Sigmoid colon (tissue), 7 donors: ENCODE measurements around the gene ALOX12. TPM values are rescaled to one million over a fixed set of nuclear protein-coding genes. Genes with fewer than 3 reads are reported as not detected.

Source experiments
- DNase-seq: peaks from one replicate; pipeline ENCODE4 v3.0.0-alpha.2; 2019
- H3K27ac ChIP-seq, 4 donors: fragments of 200-600 bp; sonication (generic); one replicate each; pipeline ENCODE4 v1.5.1; 2016 to 2019; ENCODE audit warnings: mild to moderate bottlenecking in 1 of 4
- H3K27me3 ChIP-seq, 3 donors: fragments of 200-600 bp; sonication (generic); one replicate each; pipeline ENCODE4 v1.5.1; 2019; ENCODE audit warnings: mild to moderate bottlenecking in 1 of 3
- H3K36me3 ChIP-seq, 4 donors: fragments of 200-600 bp; sonication (generic); one replicate each; pipeline ENCODE4 v1.5.1; 2016 to 2019
- H3K4me1 ChIP-seq, 4 donors: fragments of 200-600 bp; sonication (generic); one replicate each; pipeline ENCODE4 v1.5.1; 2017 to 2019
- H3K4me3 ChIP-seq, 4 donors: fragments of 200-600 bp; sonication (generic); one replicate each; pipeline ENCODE4 v1.5.1; 2017 to 2019; ENCODE audit warnings: mild to moderate bottlenecking in 2 of 4, moderate library complexity in 1 of 4
- H3K9me3 ChIP-seq, 4 donors: fragments of 200-600 bp in 3 of 4; sonication (generic) in 3 of 4; one replicate each; pipeline versions ENCODE4 v1.5.1 to v1.6.1; 2013 to 2019
- CTCF ChIP-seq, 4 experiments: fragments of 450-650 bp in 3 of 4; fragments of 200-600 bp in 1 of 4; IDR thresholded peaks; one replicate each; pipeline ENCODE4 v1.5.1; 2016 to 2019; ENCODE audit warnings: antibody characterized with exemption in 4 of 4, mild to moderate bottlenecking in 3 of 4, moderate library complexity in 2 of 4
- EP300 ChIP-seq, 4 donors: sonication (generic); formaldehyde crosslinking; IDR thresholded peaks; one replicate each; pipeline ENCODE4 v1.6.1; 2017; ENCODE audit warnings: antibody characterized with exemption in 4 of 4
- POLR2A ChIP-seq, 2 donors: fragments of 450-650 bp; IDR thresholded peaks; one replicate each; pipeline ENCODE4 v1.6.1; 2016; ENCODE audit warnings: antibody characterized with exemption in 2 of 2, mild to moderate bottlenecking in 2 of 2, moderate library complexity in 2 of 2
- POLR2AphosphoS5 ChIP-seq, 4 donors: sonication (generic); formaldehyde crosslinking; IDR thresholded peaks; one replicate each; pipeline ENCODE4 v1.6.1; 2017; ENCODE audit warnings: antibody characterized with exemption in 4 of 4
- WGBS, 2 donors: extraction: QIAGEN DNeasy Blood & Tissue Kit; methylation state at CpG; one replicate each; pipeline ENCODE4 v1.1.7; 2013; 5-methylcytosine and 5-hydroxymethylcytosine counted together
- intact Hi-C: fragments of 100-400 bp; cut with DNase I; formaldehyde crosslinking; loops from one replicate; pipeline ENCODE4 v1.15.1; 2023
- polyA plus RNA-seq, 3 donors: library from polyadenylated mRNA; stranded (reverse); fragments of 200-250 nt; gene quantifications; one replicate each; pipeline ENCODE4 v1.2.3, GENCODE V29; 2013
- total RNA-seq, 4 donors: library from RNA; depleted of rRNA; stranded (reverse); fragments of >200 nt; gene quantifications; one replicate each; pipeline ENCODE4 v1.1.0, GENCODE V29; 2016
- donor health status: healthy with polysubstance abuse.
- donor health status: Bipolar disorder and iron deficiency.
- donor health status: healthy.

ALOX12 gene
- total and polyA plus RNA-seq, 7 donors, result not detected

GRCh38 chr17:7019839-7020519 lies 24.1 kb downstream of the ALOX12 start:
- Histone ChIP-seq H3K27me3 (peaks cover 9 to 30% (median 18%) of the 10 kb centered on the region in 3 donors), H3K27ac (peak overlapping the region; percentile 88 to 98 (median 96)), H3K9me3 (no peaks in the 10 kb centered on the region), H3K4me3 (peak overlapping the region; percentile 65 to 73 (median 71)), H3K36me3 (peaks cover 0 to 12% (median 5%) of the 10 kb centered on the region in 4 donors), H3K4me1 (peaks cover 0 to 69% (median 59%) of the 10 kb centered on the region in 4 donors)
- 14 to 29% methylated on average over 16 of the region's 16 CpGs for WGBS, 2 donors
- TF ChIP-seq CTCF (IDR thresholded peaks at IDR 0.05) (no peak), EP300 (IDR thresholded peaks at IDR 0.05) (no peak), POLR2AphosphoS5 (IDR thresholded peaks at IDR 0.05) (peak in 2 of 4 donors; percentile 22 to 31), POLR2A (IDR thresholded peaks at IDR 0.05) (no peak)
- DNase-seq, result peak; percentile 83
- intact Hi-C loops, result loop anchor here (5.0 kb wide), 1 partner anchor 108 kb away; no protein-coding TSS in a partner anchor

GRCh38 chr17:7020894-7021664 lies 25.2 kb downstream of the ALOX12 start:
- no peak overlapping the region for H3K4me3 ChIP-seq
- intact Hi-C loops, result loop anchor here (5.0 kb wide), 1 partner anchor 109 kb away; no protein-coding TSS in a partner anchor
- peaks cover 9 to 30% (median 18%) of the 10 kb centered on the region in 3 donors for H3K27me3 ChIP-seq
- no peaks in the 10 kb centered on the region for H3K9me3 ChIP-seq
- DNase-seq, result no peak
- H3K36me3 ChIP-seq, result peaks cover 0 to 12% (median 5%) of the 10 kb centered on the region in 4 donors
- peaks cover 0 to 58% (median 51%) of the 10 kb centered on the region in 4 donors for H3K4me1 ChIP-seq
- H3K27ac ChIP-seq, result peak overlapping the region; percentile 26 to 88 (median 68)
- 61 to 72% methylated on average over 11 of the region's 11 CpGs for WGBS, 2 donors
- no peak for TF ChIP-seq EP300 (IDR thresholded peaks at IDR 0.05)
- TF ChIP-seq POLR2A (IDR thresholded peaks at IDR 0.05), result no peak
- TF ChIP-seq POLR2AphosphoS5 (IDR thresholded peaks at IDR 0.05), result no peak
- no peak for TF ChIP-seq CTCF (IDR thresholded peaks at IDR 0.05)

- intact Hi-C loops, result loop anchor here (5.0 kb wide), 1 partner anchor 110 kb away; no protein-coding TSS in a partner anchor
- Histone ChIP-seq H3K36me3 (peaks cover 0 to 3% (median under 1%) of the 10 kb centered on the region in 4 donors), H3K9me3 (no peaks in the 10 kb centered on the region), H3K4me3 (peak overlapping the region in 3 of 4 donors; percentile 9 to 26 (median 18)), H3K4me1 (peaks cover 0 to 48% (median 45%) of the 10 kb centered on the region in 4 donors), H3K27me3 (peaks cover 9 to 30% (median 18%) of the 10 kb centered on the region in 3 donors), H3K27ac (peak overlapping the region; percentile 64 to 71 (median 68))
- DNase-seq, result peak; percentile 91
- TF ChIP-seq POLR2AphosphoS5 (IDR thresholded peaks at IDR 0.05) (peak in 2 of 4 donors; percentile 40 to 42), POLR2A (IDR thresholded peaks at IDR 0.05) (no peak), EP300 (IDR thresholded peaks at IDR 0.05) (no peak), CTCF (IDR thresholded peaks at IDR 0.05) (peak; percentile 81 to 98 (median 88))
- 1 to 2% methylated on average over 53 of the region's 53 CpGs for WGBS, 2 donors
Observed at GRCh38 chr17:7021993-7022778, 26.3 kb downstream of the ALOX12 start.
